ENCODE results near the gene WDR38.

Gene WDR38, protein sequence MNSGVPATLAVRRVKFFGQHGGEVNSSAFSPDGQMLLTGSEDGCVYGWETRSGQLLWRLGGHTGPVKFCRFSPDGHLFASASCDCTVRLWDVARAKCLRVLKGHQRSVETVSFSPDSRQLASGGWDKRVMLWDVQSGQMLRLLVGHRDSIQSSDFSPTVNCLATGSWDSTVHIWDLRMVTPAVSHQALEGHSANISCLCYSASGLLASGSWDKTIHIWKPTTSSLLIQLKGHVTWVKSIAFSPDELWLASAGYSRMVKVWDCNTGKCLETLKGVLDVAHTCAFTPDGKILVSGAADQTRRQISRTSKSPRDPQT

DNA sequence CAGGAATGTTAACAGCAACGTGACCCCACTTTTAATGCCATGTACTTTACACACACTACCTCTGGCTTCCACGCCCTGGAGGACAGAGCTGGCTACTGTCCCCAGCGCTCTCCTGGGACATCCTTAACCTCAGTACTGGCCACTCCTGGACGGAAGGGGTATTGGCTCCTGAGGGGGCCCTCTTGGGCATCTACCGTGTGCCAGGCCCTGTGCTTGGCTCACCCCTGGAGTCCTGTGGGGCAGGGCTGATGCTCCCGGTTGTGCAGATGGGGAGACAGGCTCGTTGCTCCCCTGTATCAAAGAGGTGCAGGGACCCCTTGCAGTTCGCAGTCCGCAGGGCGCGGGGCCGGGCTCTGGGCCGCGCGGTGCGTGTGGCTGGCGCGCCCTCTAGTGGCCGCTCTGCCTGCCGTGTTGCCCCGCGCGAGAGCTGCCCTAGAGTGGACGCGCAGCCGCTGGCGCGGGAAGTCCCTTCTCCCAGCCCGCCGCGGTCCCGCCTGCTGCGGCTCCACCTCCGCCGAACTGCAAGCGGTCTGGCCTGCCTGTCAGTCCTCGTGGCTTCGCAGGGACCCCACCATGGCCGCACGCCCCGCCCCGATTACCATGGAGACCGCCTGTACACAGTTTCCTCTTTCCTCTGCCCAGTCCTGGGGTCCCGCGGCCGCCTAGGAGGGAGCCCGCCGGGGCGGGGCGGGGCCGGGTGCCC, at the start of gene WDR38:
Gene WDR38, plus strand, starts transcription at position 632 of the 703 bp plus-strand sequence. CDS start 72 bp downstream, outside the sequence.
- Histone ChIP-seq H3K4me1 (ENCODE audit: control insufficient read depth, insufficient read depth, low read length) (peaks cover 9% of the 10 kb centered on the region), H3K4me3 (ENCODE audit: low read length) (peak within 1 kb of the TSS; percentile 67), H3K27me3 (ENCODE audit: control insufficient read depth, insufficient read depth, low read length) (no peaks in the 10 kb centered on the region), H3K36me3 (ENCODE audit: control insufficient read depth, insufficient read depth, low read length) (peaks cover 6% of the 10 kb centered on the region), H3K9ac (ENCODE audit: low read length) (peak within 1 kb of the TSS; percentile 69), H3K27ac (ENCODE audit: low read depth, low read length) (peak within 1 kb of the TSS; percentile 19)

DNA sequence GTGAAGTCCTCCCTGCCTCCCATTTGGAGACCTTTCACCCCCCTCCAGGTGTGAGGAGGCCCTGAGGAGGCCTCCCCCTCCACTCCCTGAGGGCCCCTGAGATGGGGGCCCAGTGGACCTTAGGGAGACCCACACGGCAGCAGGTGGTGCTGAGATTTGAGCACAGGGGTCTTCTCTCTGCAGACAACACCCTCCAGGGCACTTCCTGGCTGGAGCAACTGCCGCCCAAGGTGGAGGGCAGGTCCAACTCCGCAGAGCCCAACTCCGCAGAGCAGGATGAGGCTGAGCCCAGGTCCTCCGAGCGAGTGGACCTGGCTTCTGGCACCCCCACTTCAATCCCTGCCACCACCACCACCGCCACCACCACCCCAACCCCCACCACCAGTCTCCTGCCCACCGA, 49.3 kb upstream of the WDR38 start:
- Histone ChIP-seq H3K27ac (ENCODE audit: low read depth, low read length) (no peak overlapping the region), H3K4me3 (ENCODE audit: low read length) (no peak overlapping the region), H3K27me3 (ENCODE audit: control insufficient read depth, insufficient read depth, low read length) (no peaks in the 10 kb centered on the region), H3K9ac (ENCODE audit: low read length) (no peak overlapping the region), H3K4me1 (ENCODE audit: control insufficient read depth, insufficient read depth, low read length) (no peaks in the 10 kb centered on the region), H3K36me3 (ENCODE audit: control insufficient read depth, insufficient read depth, low read length) (no peaks in the 10 kb centered on the region)

DNA sequence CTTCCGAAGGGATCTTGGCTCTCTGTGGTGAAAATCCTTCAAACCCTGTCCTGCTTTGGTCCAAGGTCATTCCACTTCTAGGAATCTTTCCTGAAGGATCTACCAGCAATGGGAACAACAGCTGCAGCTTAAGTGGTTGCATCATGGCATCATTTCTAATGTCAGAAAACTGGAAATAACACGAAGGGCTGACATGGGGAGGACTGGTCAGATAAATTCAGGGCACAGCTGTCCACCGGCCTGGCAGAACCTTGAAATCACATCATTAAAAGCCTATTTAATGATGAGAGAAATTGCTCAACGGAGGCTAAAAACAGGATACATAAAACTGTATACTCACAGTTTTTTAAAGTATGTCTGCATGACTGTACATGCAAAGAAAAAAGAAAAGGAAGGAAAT, 48.1 kb upstream of the WDR38 start:
- no peaks in the 10 kb centered on the region for H3K36me3 ChIP-seq (ENCODE audit: control insufficient read depth, insufficient read depth, low read length)
- H3K4me3 ChIP-seq (ENCODE audit: low read length): no peak overlapping the region
- no peak overlapping the region for H3K27ac ChIP-seq (ENCODE audit: low read depth, low read length)
- no peak overlapping the region for H3K9ac ChIP-seq (ENCODE audit: low read length)
- no peaks in the 10 kb centered on the region for H3K4me1 ChIP-seq (ENCODE audit: control insufficient read depth, insufficient read depth, low read length)
- H3K27me3 ChIP-seq (ENCODE audit: control insufficient read depth, insufficient read depth, low read length): no peaks in the 10 kb centered on the region

DNA sequence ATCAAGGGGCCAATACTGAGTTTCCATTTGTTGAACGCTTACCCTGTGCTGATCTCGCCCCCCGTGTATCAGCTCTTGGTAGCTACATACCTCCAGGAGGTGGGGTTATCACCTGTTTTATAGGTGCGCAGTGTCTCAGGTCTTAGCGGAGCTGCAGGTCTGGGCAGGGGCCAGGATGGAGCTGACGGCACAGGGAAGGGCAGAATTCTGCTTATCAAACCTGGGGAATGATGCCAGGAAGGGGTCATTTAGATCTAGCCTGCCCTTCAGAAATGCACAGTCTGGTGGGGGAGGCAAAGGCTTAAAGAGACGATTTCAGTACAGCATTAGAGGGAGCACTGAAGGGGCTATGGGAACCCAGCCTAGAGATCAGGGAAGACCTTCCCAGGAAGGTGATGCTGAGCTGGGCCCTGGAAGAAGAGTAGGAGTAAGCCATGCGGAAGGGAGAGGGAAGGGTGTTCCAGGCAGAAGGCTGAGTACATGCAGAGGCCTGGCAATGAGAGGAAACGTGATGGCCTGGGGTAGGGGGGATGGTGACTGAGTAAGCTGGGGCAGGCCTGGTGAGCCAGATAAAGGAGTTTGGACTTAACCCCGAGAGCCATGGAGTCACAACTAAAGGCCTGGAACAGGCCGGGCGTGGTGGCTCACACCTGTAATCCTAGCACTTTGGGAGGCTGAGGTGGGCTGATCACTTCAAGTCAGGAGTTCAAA, 44.9 kb upstream of the WDR38 start:
- no peak overlapping the region for H3K27ac ChIP-seq (ENCODE audit: low read depth, low read length)
- no peaks in the 10 kb centered on the region for H3K27me3 ChIP-seq (ENCODE audit: control insufficient read depth, insufficient read depth, low read length)
- peaks cover 29% of the 10 kb centered on the region for H3K4me1 ChIP-seq (ENCODE audit: control insufficient read depth, insufficient read depth, low read length)
- no peak overlapping the region for H3K9ac ChIP-seq (ENCODE audit: low read length)
- no peak overlapping the region for H3K4me3 ChIP-seq (ENCODE audit: low read length)
- no peaks in the 10 kb centered on the region for H3K36me3 ChIP-seq (ENCODE audit: control insufficient read depth, insufficient read depth, low read length)

DNA sequence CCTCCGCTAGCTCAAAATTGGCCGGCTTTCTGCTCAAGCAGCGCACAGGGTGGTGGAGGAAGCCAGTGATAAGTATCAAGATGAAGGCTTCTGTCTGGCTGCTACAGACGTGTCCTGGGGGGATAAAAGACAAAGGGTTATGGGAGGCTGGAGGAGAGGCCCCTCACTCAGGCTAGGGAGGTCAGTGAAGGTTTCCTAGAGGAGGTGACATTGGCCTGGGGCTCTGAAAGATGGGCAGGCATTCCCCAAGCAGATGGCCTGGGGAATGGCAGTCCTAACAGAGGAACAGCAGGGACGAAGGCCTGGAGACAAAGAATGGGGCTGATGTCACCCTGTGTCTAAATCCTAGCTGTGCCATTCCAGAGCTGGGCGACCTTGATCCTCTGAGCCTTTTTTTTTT, 44.0 kb upstream of the WDR38 start:
- H3K36me3 ChIP-seq (ENCODE audit: control insufficient read depth, insufficient read depth, low read length): no peaks in the 10 kb centered on the region
- H3K4me3 ChIP-seq (ENCODE audit: low read length): no peak overlapping the region
- no peak overlapping the region for H3K9ac ChIP-seq (ENCODE audit: low read length)
- no peak overlapping the region for H3K27ac ChIP-seq (ENCODE audit: low read depth, low read length)
- no peaks in the 10 kb centered on the region for H3K27me3 ChIP-seq (ENCODE audit: control insufficient read depth, insufficient read depth, low read length)
- H3K4me1 ChIP-seq (ENCODE audit: control insufficient read depth, insufficient read depth, low read length): peaks cover 35% of the 10 kb centered on the region

DNA sequence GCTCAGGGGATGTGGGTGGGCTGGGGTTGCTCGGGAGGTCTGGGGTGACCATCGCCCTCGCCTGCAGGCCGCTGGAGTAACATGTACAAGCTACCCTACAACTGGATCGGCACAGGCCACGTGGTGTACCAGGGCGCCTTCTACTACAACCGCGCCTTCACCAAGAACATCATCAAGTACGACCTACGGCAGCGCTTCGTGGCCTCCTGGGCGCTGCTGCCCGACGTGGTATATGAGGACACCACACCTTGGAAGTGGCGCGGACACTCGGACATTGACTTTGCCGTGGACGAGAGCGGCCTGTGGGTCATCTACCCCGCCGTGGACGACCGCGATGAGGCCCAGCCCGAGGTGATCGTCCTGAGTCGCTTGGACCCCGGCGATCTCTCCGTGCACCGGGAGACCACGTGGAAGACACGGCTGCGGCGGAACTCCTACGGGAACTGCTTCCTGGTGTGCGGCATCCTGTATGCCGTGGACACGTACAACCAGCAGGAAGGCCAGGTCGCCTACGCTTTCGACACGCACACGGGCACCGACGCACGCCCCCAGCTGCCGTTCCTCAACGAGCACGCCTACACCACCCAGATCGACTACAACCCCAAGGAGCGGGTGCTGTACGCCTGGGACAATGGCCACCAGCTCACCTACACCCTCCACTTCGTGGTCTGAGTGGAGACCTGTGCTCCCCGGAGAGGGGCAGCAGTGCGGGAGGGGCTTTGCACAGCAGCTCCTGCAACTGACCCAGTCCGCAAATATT, 43.3 kb upstream of the WDR38 start:
- Histone ChIP-seq H3K27me3 (ENCODE audit: control insufficient read depth, insufficient read depth, low read length) (no peaks in the 10 kb centered on the region), H3K27ac (ENCODE audit: low read depth, low read length) (peak overlapping the region; percentile 86), H3K4me3 (ENCODE audit: low read length) (no peak overlapping the region), H3K9ac (ENCODE audit: low read length) (no peak overlapping the region), H3K4me1 (ENCODE audit: control insufficient read depth, insufficient read depth, low read length) (peaks cover 35% of the 10 kb centered on the region), H3K36me3 (ENCODE audit: control insufficient read depth, insufficient read depth, low read length) (no peaks in the 10 kb centered on the region)

DNA sequence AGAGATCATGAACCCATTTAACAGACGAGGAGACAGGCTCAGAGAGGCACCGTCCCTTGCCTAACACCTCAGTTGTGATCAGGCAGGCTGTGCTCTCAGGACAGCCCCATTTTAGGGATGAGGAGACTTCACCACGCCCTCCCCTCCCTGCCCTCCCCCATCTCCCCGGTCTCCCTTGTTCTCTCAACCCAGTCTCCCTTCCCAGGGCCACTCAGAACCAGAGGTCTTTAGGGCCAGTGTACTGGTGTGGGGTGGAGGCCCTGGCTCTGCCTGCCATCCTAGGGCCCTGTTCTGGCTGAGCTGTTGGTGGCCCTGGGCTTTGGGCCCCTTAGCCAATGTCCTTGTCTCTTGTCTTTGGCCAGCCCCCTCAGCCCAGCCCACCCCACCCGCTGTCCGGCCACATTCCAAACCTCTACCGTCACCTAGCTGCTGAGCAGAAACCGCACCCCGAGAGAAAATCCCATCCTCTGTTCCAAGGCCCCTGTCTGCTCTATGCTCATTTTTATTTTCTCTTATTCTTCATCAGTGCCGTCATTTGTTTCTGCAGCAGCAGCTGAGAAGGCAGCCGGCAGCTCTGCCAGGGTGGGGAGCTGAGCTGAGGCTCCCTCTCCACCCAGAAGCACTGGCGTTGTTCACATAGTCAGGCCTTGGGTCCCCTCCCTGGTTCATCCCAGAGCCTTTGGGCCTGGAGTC, 42.5 kb upstream of the WDR38 start:
- no peaks in the 10 kb centered on the region for H3K27me3 ChIP-seq (ENCODE audit: control insufficient read depth, insufficient read depth, low read length)
- peak overlapping the region; percentile 86 for H3K27ac ChIP-seq (ENCODE audit: low read depth, low read length)
- no peak overlapping the region for H3K4me3 ChIP-seq (ENCODE audit: low read length)
- peaks cover 35% of the 10 kb centered on the region for H3K4me1 ChIP-seq (ENCODE audit: control insufficient read depth, insufficient read depth, low read length)
- H3K9ac ChIP-seq (ENCODE audit: low read length): no peak overlapping the region
- no peaks in the 10 kb centered on the region for H3K36me3 ChIP-seq (ENCODE audit: control insufficient read depth, insufficient read depth, low read length)

DNA sequence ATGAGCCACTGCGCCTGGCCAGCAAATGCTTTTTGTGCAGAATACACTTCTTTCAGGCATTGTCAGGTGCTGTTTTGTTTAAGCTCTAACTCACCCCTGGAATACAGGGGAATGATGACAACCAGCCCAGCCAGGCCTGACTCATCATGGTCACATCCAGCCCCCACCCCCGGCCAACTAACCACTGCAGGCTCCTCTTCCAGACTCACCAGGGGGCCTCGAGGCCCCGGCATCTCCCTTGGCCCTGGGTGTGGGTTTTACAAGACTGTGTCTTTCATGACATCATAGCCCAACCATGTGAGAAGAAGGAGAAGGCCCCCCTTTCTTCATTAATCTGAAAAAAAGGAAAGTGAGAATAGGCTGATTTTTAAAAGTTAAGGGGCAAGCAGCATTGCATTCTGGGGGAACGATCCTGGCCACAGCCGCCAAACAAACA, 40.8 kb upstream of the WDR38 start:
- H3K36me3 ChIP-seq (ENCODE audit: control insufficient read depth, insufficient read depth, low read length): no peaks in the 10 kb centered on the region
- peaks cover 35% of the 10 kb centered on the region for H3K4me1 ChIP-seq (ENCODE audit: control insufficient read depth, insufficient read depth, low read length)
- peak overlapping the region; percentile 86 for H3K27ac ChIP-seq (ENCODE audit: low read depth, low read length)
- H3K9ac ChIP-seq (ENCODE audit: low read length): no peak overlapping the region
- no peaks in the 10 kb centered on the region for H3K27me3 ChIP-seq (ENCODE audit: control insufficient read depth, insufficient read depth, low read length)
- no peak overlapping the region for H3K4me3 ChIP-seq (ENCODE audit: low read length)

DNA sequence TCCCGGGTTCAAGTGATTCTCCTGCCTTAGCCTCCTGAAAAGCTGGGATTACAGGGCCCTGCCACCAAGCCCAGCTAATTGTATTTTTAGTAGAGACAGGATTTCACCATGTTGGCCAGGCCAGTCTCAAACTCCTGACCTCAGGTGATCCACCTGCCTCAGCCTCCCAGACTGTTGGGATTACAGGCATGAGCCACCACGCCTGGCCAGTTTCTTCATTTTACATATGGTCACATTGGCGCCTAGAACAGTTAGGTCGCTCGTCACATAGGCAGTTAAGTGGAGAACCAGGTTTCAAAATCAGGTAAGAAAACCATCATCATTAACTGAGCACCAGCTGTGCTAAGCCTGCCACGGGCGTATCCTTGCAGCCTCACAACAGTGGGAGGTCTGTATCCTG, 40.2 kb upstream of the WDR38 start:
- Histone ChIP-seq H3K9ac (ENCODE audit: low read length) (no peak overlapping the region), H3K4me1 (ENCODE audit: control insufficient read depth, insufficient read depth, low read length) (peaks cover 35% of the 10 kb centered on the region), H3K27ac (ENCODE audit: low read depth, low read length) (peak overlapping the region; percentile 86)

DNA sequence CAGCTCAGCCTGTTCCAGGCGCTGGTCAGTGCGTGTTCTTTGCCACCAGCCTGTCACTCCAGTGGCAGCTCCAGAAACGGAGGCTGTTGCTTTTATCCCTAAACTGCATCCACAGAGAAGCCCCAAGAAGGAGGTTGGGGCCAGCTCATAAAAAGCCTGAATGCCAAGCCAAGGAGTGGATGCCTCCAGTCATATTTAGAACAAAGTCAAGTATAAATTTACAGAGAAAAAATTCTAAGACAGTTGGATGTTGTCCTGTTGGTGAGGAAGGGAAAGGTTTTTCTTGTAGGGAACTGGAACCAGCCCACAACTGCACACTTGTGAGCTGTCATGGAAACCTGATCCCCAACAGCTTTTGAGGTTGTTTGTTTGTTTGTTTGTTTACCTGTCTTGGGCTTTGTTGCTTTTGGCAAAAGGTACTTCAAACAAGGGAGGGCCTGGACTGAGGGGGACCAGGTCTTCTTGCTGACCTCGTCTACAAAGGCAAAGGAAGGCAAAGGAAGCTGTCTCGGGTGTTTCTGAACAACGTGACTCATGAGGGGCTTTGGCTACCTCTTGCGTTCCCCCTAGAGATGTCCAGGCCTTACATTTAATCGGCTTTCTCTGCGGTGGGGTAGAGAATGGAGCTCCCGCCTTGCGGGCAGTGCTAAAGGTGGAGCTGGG, 39.6 kb upstream of the WDR38 start:
- H3K36me3 ChIP-seq (ENCODE audit: control insufficient read depth, insufficient read depth, low read length): no peaks in the 10 kb centered on the region
- H3K27me3 ChIP-seq (ENCODE audit: control insufficient read depth, insufficient read depth, low read length): no peaks in the 10 kb centered on the region
- H3K4me1 ChIP-seq (ENCODE audit: control insufficient read depth, insufficient read depth, low read length): peaks cover 35% of the 10 kb centered on the region
- H3K4me3 ChIP-seq (ENCODE audit: low read length): no peak overlapping the region
- no peak overlapping the region for H3K9ac ChIP-seq (ENCODE audit: low read length)
- peak overlapping the region; percentile 86 for H3K27ac ChIP-seq (ENCODE audit: low read depth, low read length)

More for the DNA sequence above, 40.2 kb upstream of the WDR38 start:
- H3K36me3 ChIP-seq (ENCODE audit: control insufficient read depth, insufficient read depth, low read length): no peaks in the 10 kb centered on the region
- H3K4me3 ChIP-seq (ENCODE audit: low read length): no peak overlapping the region
- H3K27me3 ChIP-seq (ENCODE audit: control insufficient read depth, insufficient read depth, low read length): no peaks in the 10 kb centered on the region

DNA sequence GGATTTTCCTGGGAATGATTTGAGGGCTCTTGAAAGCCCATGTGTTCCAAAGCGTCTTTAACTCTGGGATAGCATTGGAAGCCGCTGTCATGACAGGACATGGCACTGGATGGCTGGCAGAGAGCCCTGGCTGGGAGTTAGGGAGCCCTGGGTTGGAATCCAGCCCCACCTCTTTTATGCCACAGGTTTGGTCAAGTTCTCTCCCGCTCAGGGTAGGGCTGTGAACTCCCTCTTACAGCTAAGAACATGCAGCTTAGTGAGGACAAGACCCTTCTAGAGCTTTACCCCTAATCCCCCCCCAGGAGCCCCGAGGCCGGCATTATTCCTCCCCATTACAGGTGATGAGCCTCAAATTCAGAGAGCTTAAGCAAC, 39.1 kb upstream of the WDR38 start:
- H3K4me1 ChIP-seq (ENCODE audit: control insufficient read depth, insufficient read depth, low read length): peaks cover 35% of the 10 kb centered on the region
- peak overlapping the region; percentile 48 for H3K27ac ChIP-seq (ENCODE audit: low read depth, low read length)
- no peaks in the 10 kb centered on the region for H3K36me3 ChIP-seq (ENCODE audit: control insufficient read depth, insufficient read depth, low read length)
- H3K27me3 ChIP-seq (ENCODE audit: control insufficient read depth, insufficient read depth, low read length): no peaks in the 10 kb centered on the region
- H3K4me3 ChIP-seq (ENCODE audit: low read length): no peak overlapping the region
- H3K9ac ChIP-seq (ENCODE audit: low read length): no peak overlapping the region
